ENCODE data around the gene FGF7. TPM values are rescaled to one million over a fixed set of nuclear protein-coding genes. Genes with fewer than 3 reads are reported as not detected.
"Not testable (repeated sequence)": the region's sequence is repeated elsewhere in the genome, so short reads cannot be mapped to it uniquely, and the experiment has no call there.

The FGF7 gene
- total RNA-seq, 1 donor from 2014 or later = 0.04 TPM

- Mint-ChIP-seq H3K36me3 (ENCODE audit: low read depth) (no peaks in the 10 kb centered on the region), H3K9me3 (no peaks in the 10 kb centered on the region), H3K4me3 (no peak overlapping the region), H3K4me1 (peaks cover 3% of the 10 kb centered on the region), H3K27ac (no peak overlapping the region), H3K27me3 (peaks cover 10% of the 10 kb centered on the region)
- intact Hi-C loops (cut with micrococcal nuclease) = no loop called here
- ATAC-seq (ENCODE audit: low read depth) (no peak), DNase-seq (no peak)
- POLR2A ChIA-PET = no interaction called here
- TF ChIP-seq, protein P1, sequence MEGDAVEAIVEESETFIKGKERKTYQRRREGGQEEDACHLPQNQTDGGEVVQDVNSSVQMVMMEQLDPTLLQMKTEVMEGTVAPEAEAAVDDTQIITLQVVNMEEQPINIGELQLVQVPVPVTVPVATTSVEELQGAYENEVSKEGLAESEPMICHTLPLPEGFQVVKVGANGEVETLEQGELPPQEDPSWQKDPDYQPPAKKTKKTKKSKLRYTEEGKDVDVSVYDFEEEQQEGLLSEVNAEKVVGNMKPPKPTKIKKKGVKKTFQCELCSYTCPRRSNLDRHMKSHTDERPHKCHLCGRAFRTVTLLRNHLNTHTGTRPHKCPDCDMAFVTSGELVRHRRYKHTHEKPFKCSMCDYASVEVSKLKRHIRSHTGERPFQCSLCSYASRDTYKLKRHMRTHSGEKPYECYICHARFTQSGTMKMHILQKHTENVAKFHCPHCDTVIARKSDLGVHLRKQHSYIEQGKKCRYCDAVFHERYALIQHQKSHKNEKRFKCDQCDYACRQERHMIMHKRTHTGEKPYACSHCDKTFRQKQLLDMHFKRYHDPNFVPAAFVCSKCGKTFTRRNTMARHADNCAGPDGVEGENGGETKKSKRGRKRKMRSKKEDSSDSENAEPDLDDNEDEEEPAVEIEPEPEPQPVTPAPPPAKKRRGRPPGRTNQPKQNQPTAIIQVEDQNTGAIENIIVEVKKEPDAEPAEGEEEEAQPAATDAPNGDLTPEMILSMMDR (IDR thresholded peaks at IDR 0.05) = no peak
- CTCF ChIA-PET = no interaction called here
Observed at GRCh38 chr15:49387471-49387870, 35.6 kb upstream of the FGF7 start.

GRCh38 chr15:49402515-49403296, 20.3 kb upstream of the FGF7 start:
- CTCF ChIA-PET; POLR2A ChIA-PET; DNase-seq; H3K4me3 Mint-ChIP-seq; intact Hi-C loops (cut with micrococcal nuclease); H3K27me3 Mint-ChIP-seq; H3K36me3 Mint-ChIP-seq (ENCODE audit: low read depth); H3K9me3 Mint-ChIP-seq; H3K4me1 Mint-ChIP-seq; H3K27ac Mint-ChIP-seq; ATAC-seq (ENCODE audit: low read depth): not testable (repeated sequence)

- Mint-ChIP-seq H3K4me1 (no peaks in the 10 kb centered on the region), H3K4me3 (no peak overlapping the region), H3K27me3 (peaks cover 2% of the 10 kb centered on the region), H3K27ac (no peak overlapping the region), H3K36me3 (ENCODE audit: low read depth) (no peaks in the 10 kb centered on the region), H3K9me3 (peaks cover 2% of the 10 kb centered on the region)
- DNase-seq = no peak
- CTCF ChIA-PET = no interaction called here
- POLR2A ChIA-PET = no interaction called here
- TF ChIP-seq, protein P1 (IDR thresholded peaks at IDR 0.05) = no peak
- intact Hi-C loops (cut with micrococcal nuclease) = no loop called here
- no peak for ATAC-seq (ENCODE audit: low read depth)
Observed at GRCh38 chr15:49406352-49407118, 16.5 kb upstream of the FGF7 start.

- Mint-ChIP-seq H3K4me1 (no peaks in the 10 kb centered on the region), H3K27me3 (peaks cover 9% of the 10 kb centered on the region), H3K9me3 (no peaks in the 10 kb centered on the region), H3K36me3 (ENCODE audit: low read depth) (no peaks in the 10 kb centered on the region), H3K4me3 (no peak overlapping the region), H3K27ac (no peak overlapping the region)
- intact Hi-C loops (cut with micrococcal nuclease) = no loop called here
- POLR2A ChIA-PET = no interaction called here
- TF ChIP-seq, protein P1 (IDR thresholded peaks at IDR 0.05) = no peak
- CTCF ChIA-PET = no interaction called here
- ATAC-seq (ENCODE audit: low read depth) = no peak
- no peak for DNase-seq
Observed at GRCh38 chr15:49410641-49411040, 12.4 kb upstream of the FGF7 start.

- no peak overlapping the region for H3K27ac Mint-ChIP-seq
- no peak overlapping the region for H3K4me3 Mint-ChIP-seq
- intact Hi-C loops (cut with micrococcal nuclease) = no loop called here
Observed at GRCh38 chr15:49412797-49413196, 10.2 kb upstream of the FGF7 start.

More at GRCh38 chr15:49412797-49413196, 10.2 kb upstream of the FGF7 start:
- POLR2A ChIA-PET = no interaction called here
- Mint-ChIP-seq H3K4me1 (no peaks in the 10 kb centered on the region), H3K27me3 (peaks cover 17% of the 10 kb centered on the region), H3K36me3 (ENCODE audit: low read depth) (no peaks in the 10 kb centered on the region), H3K9me3 (no peaks in the 10 kb centered on the region)
- TF ChIP-seq, protein P1 (IDR thresholded peaks at IDR 0.05) = no peak
- CTCF ChIA-PET = interaction anchor here (1.4 kb wide), 1 partner anchor 9 kb away, joined by 6 read pairs; the partner anchor contains the start of gene FGF7
- no peak for DNase-seq
- ATAC-seq (ENCODE audit: low read depth) = no peak
